Amniotic stem cell (primary cell): Measurements from ENCODE around the gene GLYAT.

Experiments used
- DNase-seq: peaks from one replicate; lab custom pipeline; 2025; lab: John Stamatoyannopoulos, UW

GLYAT gene

DNA sequence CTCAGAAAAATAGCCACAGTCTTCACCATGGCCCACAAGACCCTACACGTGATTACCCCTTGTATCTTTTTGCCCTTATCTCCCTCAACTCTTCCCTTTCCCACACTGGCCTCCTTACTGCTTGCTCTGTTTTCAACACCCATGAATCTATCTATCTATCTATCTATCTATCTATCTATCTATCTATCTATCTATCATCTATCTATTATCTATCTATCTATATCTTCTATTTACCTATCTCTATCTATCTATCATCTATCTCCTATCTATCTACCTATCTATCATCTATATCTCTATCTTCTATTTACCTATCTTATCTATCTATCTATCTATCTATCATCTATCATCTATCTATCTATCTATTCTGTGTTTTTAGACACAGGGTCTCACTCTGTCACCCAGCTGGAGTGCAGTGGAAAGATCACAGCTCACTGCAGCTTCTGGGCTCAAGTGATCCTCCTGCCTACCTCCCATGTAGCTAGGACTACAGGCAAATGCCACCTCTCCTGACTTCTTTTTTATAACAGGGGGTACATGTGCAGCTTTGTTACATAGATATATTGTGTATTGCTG lies 55.1 kb downstream of the GLYAT start:
- DNase-seq: no peak

DNA sequence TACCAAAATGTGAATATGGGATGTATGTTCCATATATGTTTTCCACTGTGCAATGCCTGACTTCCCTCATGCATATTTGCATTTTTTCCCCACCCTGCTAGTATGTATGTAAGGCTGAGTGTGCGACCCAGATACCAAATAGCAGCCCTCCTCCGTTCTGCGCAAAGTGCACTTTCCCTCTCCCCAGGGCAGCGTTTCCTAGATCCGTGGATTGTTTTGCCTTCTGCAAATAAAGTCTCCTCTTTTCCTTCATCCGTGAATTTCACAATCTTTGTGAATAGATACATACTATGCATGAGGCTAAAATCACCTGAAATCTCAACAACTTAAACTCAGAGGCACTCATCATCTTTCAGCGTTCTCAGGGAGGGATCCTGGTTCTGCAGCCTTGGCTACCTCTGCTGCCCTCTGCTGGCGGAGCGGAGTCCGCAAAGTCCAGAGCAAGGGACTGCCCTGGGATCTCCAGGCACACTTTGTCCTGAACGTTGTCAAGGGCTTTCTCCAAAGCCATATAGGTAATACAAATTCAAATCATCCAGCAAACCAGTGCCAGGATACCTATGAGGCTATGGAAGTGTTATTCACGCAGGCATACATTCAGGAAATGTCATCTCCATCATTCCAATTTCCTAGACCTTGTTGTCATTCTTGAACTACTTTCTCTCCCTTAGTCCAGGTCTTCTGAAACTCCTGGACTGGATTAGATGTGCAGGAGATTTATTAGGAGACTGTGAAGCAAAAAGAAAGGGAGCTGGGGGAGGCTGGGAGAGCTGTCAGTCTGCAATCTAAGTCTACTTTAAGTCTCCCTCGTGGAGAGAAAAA lies 56.2 kb downstream of the GLYAT start:
- no peak for DNase-seq

DNA sequence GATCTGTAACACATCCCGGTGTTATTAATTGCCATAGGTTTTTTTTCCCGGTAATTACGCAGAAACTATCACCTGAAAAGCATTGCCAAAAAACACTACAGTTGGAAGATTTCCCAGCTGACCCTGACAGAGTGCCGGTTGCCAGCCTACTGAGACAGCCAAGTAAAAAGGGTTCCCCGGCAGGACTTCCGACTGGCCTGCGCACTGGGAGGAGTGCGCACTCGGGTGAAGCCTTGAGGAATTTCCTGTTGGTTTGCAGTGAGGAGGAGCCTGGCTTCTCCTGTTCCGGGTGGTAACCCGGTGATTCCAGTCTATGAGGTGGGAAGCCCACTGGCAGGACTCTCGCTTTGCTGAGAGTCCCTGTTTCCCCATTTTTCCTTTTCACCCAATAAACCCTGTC lies 57.1 kb downstream of the GLYAT start:
- no peak for DNase-seq

DNA sequence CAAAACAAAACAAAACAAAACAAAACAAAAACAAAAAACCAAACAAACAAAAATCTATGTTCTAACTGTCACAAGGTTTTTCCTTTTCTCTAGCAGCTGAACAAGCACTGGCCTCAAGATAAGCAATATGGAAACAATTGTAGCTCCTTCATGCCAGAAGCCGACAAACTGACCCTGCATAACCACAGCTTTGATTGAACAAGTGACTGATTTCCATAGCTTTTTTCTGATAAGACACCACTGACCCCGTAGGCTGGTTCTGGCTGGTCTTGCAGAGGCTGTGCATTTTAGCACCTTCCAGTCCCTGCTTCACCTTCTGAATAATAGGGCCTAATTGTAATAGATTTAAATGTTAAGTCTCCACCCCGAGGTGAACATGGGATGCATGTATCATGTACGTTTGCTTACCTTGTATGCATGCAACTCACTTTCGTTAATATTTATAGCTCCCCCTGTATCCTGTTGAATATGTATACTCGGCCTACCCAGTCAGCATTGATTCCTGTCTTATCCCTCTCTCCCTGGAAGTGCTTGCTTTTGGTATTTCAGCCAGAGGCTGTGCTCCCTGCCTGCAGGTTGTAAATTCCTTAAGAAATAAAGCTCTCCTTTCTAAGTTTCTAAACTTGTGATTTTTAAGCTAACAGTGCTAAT lies 59.6 kb downstream of the GLYAT start:
- DNase-seq: no peak

DNA sequence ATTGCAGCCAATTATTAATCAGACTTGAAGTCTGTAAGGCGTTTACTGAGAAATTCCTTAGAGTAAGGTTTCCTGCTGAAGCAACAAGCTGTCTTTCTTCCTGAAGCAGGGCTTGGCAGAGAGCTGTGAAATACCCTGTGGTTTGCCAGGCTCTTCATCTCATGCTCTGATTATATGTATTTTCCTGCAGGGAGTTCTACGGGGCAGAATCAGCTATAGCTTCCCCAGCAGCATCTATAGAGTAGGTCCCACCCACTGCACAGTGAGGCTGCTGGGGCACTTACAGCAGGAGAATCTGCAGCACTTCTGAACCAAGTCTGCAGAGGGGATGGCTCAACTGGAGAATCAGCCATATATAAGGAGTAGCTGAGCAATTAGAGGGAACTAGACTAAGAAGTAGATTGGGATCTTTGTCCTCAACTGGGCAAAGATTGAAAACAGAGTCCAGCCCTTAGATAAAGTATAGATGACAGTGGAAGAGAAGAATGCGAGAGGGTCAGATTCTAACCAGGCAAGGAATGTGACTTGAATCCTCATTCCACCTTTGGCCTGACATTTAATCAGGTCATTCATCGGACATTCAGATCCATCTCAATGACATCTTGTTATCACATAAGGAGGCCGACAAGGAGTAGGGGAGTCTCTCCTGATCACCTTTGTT lies 71.7 kb downstream of the GLYAT start:
- DNase-seq: no peak

DNA sequence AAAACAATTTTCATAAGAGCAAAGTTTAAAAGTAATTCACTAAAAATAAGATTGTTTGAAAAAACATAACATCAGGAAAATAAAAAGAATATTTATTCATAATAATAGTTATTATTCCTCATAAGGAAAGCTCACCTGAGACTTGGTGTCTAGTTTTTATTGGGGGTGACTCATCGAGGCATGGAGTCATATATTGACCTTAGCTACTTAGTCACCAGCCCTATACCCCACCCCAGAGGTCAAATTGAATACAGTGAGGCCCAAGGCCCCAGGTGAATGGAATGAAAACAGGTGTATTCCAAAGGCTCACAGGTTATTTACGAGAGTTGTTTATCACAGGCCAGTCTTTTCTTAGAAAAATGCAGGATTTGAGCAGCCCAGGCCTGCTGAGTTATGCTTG lies 72.3 kb downstream of the GLYAT start:
- DNase-seq: no peak
